T-helper 22 cell (primary cell): Measurements from ENCODE around the gene AGAP1.

Experiments used
- DNase-seq: peaks from one replicate; pipeline ENCODE4 v3.0.0-alpha.2; 2020; ENCODE audit warnings: low read depth

AGAP1 gene

GRCh38 chr2:236008857-236009256 lies 515.0 kb downstream of the AGAP1 start:
- no peak for DNase-seq

- DNase-seq, result no peak
These were observed 517.3 kb downstream of the AGAP1 start for GRCh38 chr2:236010920-236011685.

GRCh38 chr2:236012155-236012554 lies 518.3 kb downstream of the AGAP1 start:
- DNase-seq, result no peak

- DNase-seq, result no peak
These were observed 520.7 kb downstream of the AGAP1 start for GRCh38 chr2:236014408-236015131.

GRCh38 chr2:236015171-236015570 lies 521.3 kb downstream of the AGAP1 start:
- no peak for DNase-seq

GRCh38 chr2:236016496-236016895 lies 522.7 kb downstream of the AGAP1 start:
- DNase-seq, result no peak

- DNase-seq, result no peak
These were observed 523.6 kb downstream of the AGAP1 start for GRCh38 chr2:236017446-236017845.

GRCh38 chr2:236019434-236019833 lies 525.6 kb downstream of the AGAP1 start:
- no peak for DNase-seq

GRCh38 chr2:236021499-236022057 lies 527.7 kb downstream of the AGAP1 start:
- DNase-seq, result no peak

- no peak for DNase-seq
These were observed 528.3 kb downstream of the AGAP1 start for GRCh38 chr2:236022128-236022527.

GRCh38 chr2:236025892-236026291 lies 532.0 kb downstream of the AGAP1 start:
- DNase-seq, result no peak

- DNase-seq, result no peak
These were observed 533.0 kb downstream of the AGAP1 start for GRCh38 chr2:236026841-236027240.

GRCh38 chr2:236028066-236028465 lies 534.2 kb downstream of the AGAP1 start:
- no peak for DNase-seq

- DNase-seq, result no peak
These were observed 539.6 kb downstream of the AGAP1 start for GRCh38 chr2:236033462-236033861.

GRCh38 chr2:236034974-236035373 lies 541.1 kb downstream of the AGAP1 start:
- DNase-seq, result no peak

- DNase-seq, result no peak
These were observed 542.2 kb downstream of the AGAP1 start for GRCh38 chr2:236036045-236036444.

GRCh38 chr2:236038096-236038495 lies 544.3 kb downstream of the AGAP1 start:
- no peak for DNase-seq

GRCh38 chr2:236040600-236041328 lies 546.9 kb downstream of the AGAP1 start:
- no peak for DNase-seq

- no peak for DNase-seq
These were observed 547.8 kb downstream of the AGAP1 start for GRCh38 chr2:236041616-236042015.

- no peak for DNase-seq
These were observed 548.2 kb downstream of the AGAP1 start for GRCh38 chr2:236042087-236042486.

- no peak for DNase-seq
These were observed 550.3 kb downstream of the AGAP1 start for GRCh38 chr2:236044191-236044590.
